Pancreas (tissue), 10 donors: ENCODE results near the gene LTBP2. TPM values are rescaled to one million over a fixed set of nuclear protein-coding genes. Genes with fewer than 3 reads are reported as not detected.

Source experiments
- ATAC-seq, 4 donors: fragments of 200-7000 bp; cut with Tn5 transposase; one replicate each; pipeline versions ENCODE4 v1.8.0 to v1.9.1; 2020; ENCODE audit warnings: mild to moderate bottlenecking in 4 of 4, moderate library complexity in 4 of 4
- DNase-seq, 6 donors: peaks; one replicate each; pipeline ENCODE4 v3.0.0-alpha.2; 2020
- FAIRE-seq: peaks from 2 replicates; lab custom pipeline; 2012; peaks lifted over from hg19 to GRCh38; lab: Jason Lieb, UNC
- H3K27ac ChIP-seq, 4 donors: fragments of 200-600 bp; sonication (generic); 1 replicate in 3 of 4; 2 replicates in 1 of 4; pipeline versions ENCODE4 v1.5.0 to v1.8.0; 2020
- H3K27me3 ChIP-seq, 4 donors: fragments of 200-600 bp; one replicate each; pipeline ENCODE4 v1.8.0; 2021
- H3K36me3 ChIP-seq, 3 donors: fragments of 200-600 bp; sonication (generic) in 1 of 3; one replicate each; pipeline versions ENCODE4 v1.5.0 to v1.8.0; 2020 to 2021
- H3K4me1 ChIP-seq, 3 donors: fragments of 200-600 bp; one replicate each; pipeline ENCODE4 v1.8.0; 2021
- H3K4me3 ChIP-seq, 4 donors: fragments of 200-600 bp; sonication (generic) in 2 of 4; one replicate each; pipeline versions ENCODE4 v1.5.0 to v1.8.0; 2020 to 2021
- H3K9me3 ChIP-seq, 4 donors: fragments of 200-600 bp; one replicate each; pipeline ENCODE4 v1.8.0; 2021
- WGBS, 2 donors: extraction: QIAGEN DNeasy Blood & Tissue Kit; methylation state at CpG; one replicate each; pipeline ENCODE4 v1.1.7; 2013; 5-methylcytosine and 5-hydroxymethylcytosine counted together
- intact Hi-C, 3 donors: fragments of 100-400 bp; cut with DNase I; formaldehyde crosslinking; loops; one replicate each; pipeline versions ENCODE4 v1.11.1 to v1.14.2; 2022
- polyA plus RNA-seq, 2 donors: library from polyadenylated mRNA; stranded (reverse); fragments of 200-250 nt; gene quantifications; one replicate each; pipeline ENCODE4 v1.2.3, GENCODE V29; 2013
- total RNA-seq, 6 donors: library from RNA; stranded (reverse); fragmentation: NEBNext Ultra II Directional in 4 of 6; extraction: Animal tissue kit (Norgen Biotek cat#: 25700) in 4 of 6; gene quantifications; one replicate each; pipeline versions ENCODE4 v1.2.1 to v1.2.4, GENCODE V29; 2021 to 2023
- TF ChIP-seq, protein P1 (sequence below), 4 donors: fragments of 200-600 bp; sonication (generic) in 3 of 4; IDR thresholded peaks; one replicate each; pipeline versions ENCODE4 v1.5.0 to v1.8.0; 2021; ENCODE audit warnings: antibody characterized with exemption in 4 of 4
- donor health status: healthy with polysubstance abuse.
- donor health status: DM: no; HTN: no; CAD: no; lungs with moderate emphysema.
- donor health status: DM: no; HTN: no; CAD: no.
- donor health status: control.
- donor health status: control.
- donor health status: Bipolar disorder and iron deficiency.
- donor health status: DM: yes; HTN: yes; CAD: no.
- donor health status: DM: no; HTN: no; CAD: no.
- donor health status: DM: no; HTN: no; CAD: no.
- donor health status: DM: yes; HTN: yes; CAD: no.

The LTBP2 gene
- total and polyA plus RNA-seq, 8 donors, result 1.8 to 18.1 (median 4.7) TPM

DNA sequence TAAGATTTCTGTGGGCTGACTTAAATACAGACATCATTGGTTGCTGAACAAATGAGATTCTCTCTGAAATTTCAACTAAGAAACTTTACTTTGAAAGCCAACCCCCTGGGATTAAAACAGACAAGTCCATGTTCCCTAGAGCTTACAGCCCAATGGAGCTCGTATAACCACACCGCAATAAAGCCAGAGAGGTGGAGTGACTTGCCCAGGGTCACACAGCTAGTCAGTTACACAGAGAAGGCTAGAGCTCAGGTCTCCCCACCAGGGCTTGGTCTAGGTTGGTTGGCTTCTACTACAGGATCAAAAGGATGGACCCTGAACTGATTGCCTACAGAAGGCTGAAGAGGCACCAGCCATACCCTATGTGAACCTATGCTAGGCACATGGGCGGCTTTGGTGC lies 8.9 kb upstream of the LTBP2 start:
- intact Hi-C loops, result no loop called here
- TF ChIP-seq, protein P1, sequence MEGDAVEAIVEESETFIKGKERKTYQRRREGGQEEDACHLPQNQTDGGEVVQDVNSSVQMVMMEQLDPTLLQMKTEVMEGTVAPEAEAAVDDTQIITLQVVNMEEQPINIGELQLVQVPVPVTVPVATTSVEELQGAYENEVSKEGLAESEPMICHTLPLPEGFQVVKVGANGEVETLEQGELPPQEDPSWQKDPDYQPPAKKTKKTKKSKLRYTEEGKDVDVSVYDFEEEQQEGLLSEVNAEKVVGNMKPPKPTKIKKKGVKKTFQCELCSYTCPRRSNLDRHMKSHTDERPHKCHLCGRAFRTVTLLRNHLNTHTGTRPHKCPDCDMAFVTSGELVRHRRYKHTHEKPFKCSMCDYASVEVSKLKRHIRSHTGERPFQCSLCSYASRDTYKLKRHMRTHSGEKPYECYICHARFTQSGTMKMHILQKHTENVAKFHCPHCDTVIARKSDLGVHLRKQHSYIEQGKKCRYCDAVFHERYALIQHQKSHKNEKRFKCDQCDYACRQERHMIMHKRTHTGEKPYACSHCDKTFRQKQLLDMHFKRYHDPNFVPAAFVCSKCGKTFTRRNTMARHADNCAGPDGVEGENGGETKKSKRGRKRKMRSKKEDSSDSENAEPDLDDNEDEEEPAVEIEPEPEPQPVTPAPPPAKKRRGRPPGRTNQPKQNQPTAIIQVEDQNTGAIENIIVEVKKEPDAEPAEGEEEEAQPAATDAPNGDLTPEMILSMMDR (IDR thresholded peaks at IDR 0.05), result no peak
- WGBS, 2 donors, result 92 to 95% methylated on average over 3 of the region's 3 CpGs
- H3K9me3 ChIP-seq, result no peaks in the 10 kb centered on the region
- no peaks in the 10 kb centered on the region for H3K27me3 ChIP-seq
- FAIRE-seq (no peak), DNase-seq (no peak), ATAC-seq (no peak)
- no peak overlapping the region for H3K4me3 ChIP-seq
- H3K27ac ChIP-seq, result no peak overlapping the region
- H3K4me1 ChIP-seq, result peaks cover 11 to 35% (median 18%) of the 10 kb centered on the region in 3 donors
- H3K36me3 ChIP-seq, result no peaks in the 10 kb centered on the region

DNA sequence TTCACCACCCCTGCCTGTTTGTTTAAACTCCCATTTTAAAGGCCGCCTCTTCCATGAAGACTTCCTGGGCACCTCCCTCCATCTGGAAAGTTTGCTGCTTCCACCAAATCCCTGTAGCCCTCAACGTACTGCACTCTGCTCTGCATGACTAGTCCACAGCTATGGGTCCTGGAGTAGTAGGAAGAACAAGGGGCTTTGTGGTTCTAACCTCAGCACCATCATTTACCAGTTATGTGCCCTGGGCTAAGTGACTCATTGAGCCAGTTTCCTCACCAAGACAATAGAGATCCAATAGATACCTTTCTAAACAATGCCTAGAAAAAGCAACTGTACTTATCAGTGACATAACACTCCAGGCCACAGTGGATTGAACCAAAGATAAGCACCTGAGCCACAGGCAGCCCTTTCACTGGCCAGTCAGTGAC lies 8.5 kb upstream of the LTBP2 start:
- WGBS, 2 donors, result 79 to 85% methylated on average over 2 of the region's 2 CpGs
- FAIRE-seq, result no peak
- no peaks in the 10 kb centered on the region for H3K27me3 ChIP-seq

DNA sequence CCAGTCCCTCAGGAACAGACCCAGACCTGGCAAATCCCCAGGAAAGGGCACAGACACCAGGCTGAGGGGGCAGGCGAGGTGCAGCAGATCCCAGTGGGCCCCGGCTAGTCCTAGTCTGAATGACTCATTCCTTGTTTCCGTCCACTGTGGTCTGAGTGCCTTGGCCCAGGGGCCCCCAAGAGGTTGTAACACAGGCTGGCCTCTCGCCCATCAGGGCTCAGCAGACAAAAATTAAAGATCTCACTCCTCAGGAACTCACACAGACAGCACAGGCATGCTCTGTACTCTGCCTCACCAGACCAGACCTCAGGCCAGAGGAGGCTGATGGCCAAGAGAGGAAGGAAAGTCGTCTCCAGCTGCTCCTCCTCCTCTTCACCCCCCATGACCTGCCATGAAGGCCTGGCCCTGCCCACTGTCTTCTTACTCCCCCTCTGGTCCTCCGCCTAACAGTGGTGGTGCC lies 7.7 kb upstream of the LTBP2 start:
- 66 to 74% methylated on average over 6 of the region's 6 CpGs for WGBS, 2 donors
- intact Hi-C loops, result loop anchor here in 1 of 3 donors (10.0 kb wide), 1 partner anchor 185 kb away; no protein-coding TSS in a partner anchor
- TF ChIP-seq, protein P1 (IDR thresholded peaks at IDR 0.05), result no peak
- Histone ChIP-seq H3K9me3 (no peaks in the 10 kb centered on the region), H3K27ac (peak overlapping the region in 2 of 4 donors; percentile 60 to 78), H3K4me3 (no peak overlapping the region), H3K36me3 (no peaks in the 10 kb centered on the region), H3K4me1 (peaks cover 11 to 32% (median 18%) of the 10 kb centered on the region in 3 donors), H3K27me3 (no peaks in the 10 kb centered on the region)
- DNase-seq (peak in 2 of 6 donors; percentile 19 to 28), ATAC-seq (peak in 3 of 4 donors; percentile 41 to 49 (median 46)), FAIRE-seq (no peak)

More for the DNA sequence above, 8.5 kb upstream of the LTBP2 start:
- Histone ChIP-seq H3K4me1 (peaks cover 11 to 32% (median 18%) of the 10 kb centered on the region in 3 donors), H3K36me3 (no peaks in the 10 kb centered on the region), H3K9me3 (no peaks in the 10 kb centered on the region), H3K4me3 (no peak overlapping the region), H3K27ac (no peak overlapping the region)
- TF ChIP-seq, protein P1 (IDR thresholded peaks at IDR 0.05), result no peak
- intact Hi-C loops, result no loop called here
- no peak for DNase-seq
- ATAC-seq, result peak in 1 of 4 donors; percentile 17

DNA sequence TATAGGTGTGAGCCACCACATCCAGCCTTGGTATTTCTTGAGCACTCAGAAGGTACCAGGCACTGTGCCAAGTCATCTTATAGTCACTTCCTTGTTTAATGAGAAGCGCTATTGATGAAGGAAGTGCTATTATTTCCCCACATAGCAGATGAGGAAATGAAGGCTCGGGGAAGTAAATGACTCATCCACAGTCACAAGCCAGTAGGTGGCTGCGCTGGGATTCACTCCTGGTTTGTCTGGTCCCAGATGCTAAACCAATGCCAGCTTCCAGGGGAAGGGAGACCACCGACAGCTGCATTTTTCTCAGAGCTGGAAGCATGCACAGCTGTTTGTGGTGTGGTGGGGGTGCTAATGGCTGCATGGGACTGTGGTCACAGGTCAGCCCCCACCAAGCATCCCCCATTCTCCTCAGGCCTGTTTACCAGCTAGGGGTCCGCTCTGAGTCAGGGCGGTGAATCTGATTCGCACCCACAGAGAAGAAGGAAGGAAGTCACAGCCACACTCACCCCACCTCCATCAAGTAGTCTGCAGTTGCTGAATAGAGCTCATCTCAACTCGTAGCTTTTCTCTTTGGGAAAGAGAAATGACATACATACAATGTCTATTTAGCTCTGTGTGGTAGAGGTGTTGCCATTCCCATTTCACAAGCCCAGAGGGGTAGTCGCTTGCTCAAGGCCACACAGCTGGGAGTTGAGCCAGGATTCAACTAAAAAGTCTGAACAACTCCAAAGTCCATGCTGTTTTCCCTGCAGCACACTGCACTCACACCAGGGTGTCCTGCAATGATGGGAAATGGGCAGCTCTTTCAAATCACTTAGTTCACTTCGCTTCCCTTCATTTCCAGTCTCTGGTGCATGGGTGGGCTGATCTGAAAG lies 6.3 kb upstream of the LTBP2 start:
- peak in 3 of 6 donors; percentile 54 to 64 (median 56) for DNase-seq
- ATAC-seq, result peak; percentile 62 to 83 (median 76)
- WGBS, 2 donors, result 53 to 64% methylated on average over 10 of the region's 10 CpGs

More for the DNA sequence above, 6.3 kb upstream of the LTBP2 start:
- Histone ChIP-seq H3K9me3 (no peaks in the 10 kb centered on the region), H3K4me3 (no peak overlapping the region), H3K27me3 (no peaks in the 10 kb centered on the region), H3K27ac (peak overlapping the region; percentile 12 to 78 (median 56)), H3K36me3 (no peaks in the 10 kb centered on the region), H3K4me1 (peaks cover 11 to 32% (median 18%) of the 10 kb centered on the region in 3 donors)
- TF ChIP-seq, protein P1 (IDR thresholded peaks at IDR 0.05), result no peak
- FAIRE-seq, result no peak
- intact Hi-C loops, result loop anchor here in 1 of 3 donors (10.0 kb wide), 1 partner anchor 186 kb away; no protein-coding TSS in a partner anchor
